Measurements from ENCODE around the gene KLK6.
A peak's percentile ranks its signal among the peaks of the same experiment; 100 is the strongest.

Gene KLK6

GRCh38 chr19:50969413-50969760 lies at the start of gene KLK6:
TSS of gene KLK6 (minus strand) at chr19:50969591. CDS start at chr19:50968104, 1,487 bp downstream.
- DNase-seq (ENCODE audit: low read depth in 1 of 2, low spot score in 1 of 2) = no peak

GRCh38 chr19:51018745-51019543 lies 49.6 kb upstream of the KLK6 start:
- DNase-seq (ENCODE audit: low read depth in 1 of 2, low spot score in 1 of 2) = no peak

- DNase-seq (ENCODE audit: low read depth in 1 of 2, low spot score in 1 of 2) = peak in 1 of 2 donors; percentile 8
These were observed 47.6 kb upstream of the KLK6 start for GRCh38 chr19:51016798-51017683.

- no peak for DNase-seq (ENCODE audit: low read depth in 1 of 2, low spot score in 1 of 2)
These were observed 46.4 kb upstream of the KLK6 start for GRCh38 chr19:51015691-51016267.

GRCh38 chr19:51014242-51014641 lies 44.9 kb upstream of the KLK6 start:
- no peak for DNase-seq (ENCODE audit: low read depth in 1 of 2, low spot score in 1 of 2)

DNA sequence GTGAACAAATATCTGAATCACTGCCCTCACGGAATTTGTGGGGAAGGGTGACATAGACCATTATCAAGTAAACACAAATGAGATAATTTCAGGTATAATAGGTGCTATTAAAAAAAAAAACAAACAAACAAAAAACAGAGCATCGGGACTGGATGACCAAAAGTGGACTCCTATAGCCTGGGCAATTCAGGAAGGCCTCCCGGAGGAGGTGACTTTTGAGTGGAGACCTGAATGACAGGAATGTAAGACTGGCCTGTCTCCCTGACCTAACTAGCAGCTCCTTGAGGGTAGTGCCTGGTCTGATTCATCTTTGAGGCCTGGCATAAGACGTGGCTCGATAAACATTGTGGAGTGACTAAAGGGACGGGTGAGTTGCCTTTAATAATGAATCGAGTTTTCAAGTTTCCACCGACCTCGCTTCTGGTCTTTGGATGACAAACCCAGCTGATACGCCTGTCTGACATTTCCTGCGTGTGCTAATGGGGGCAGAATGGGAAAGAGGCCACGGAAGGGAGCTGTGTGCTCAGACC lies 43.3 kb upstream of the KLK6 start:
- DNase-seq (ENCODE audit: low read depth in 1 of 2, low spot score in 1 of 2) = no peak

GRCh38 chr19:51010066-51010795 lies 40.8 kb upstream of the KLK6 start:
- no peak for DNase-seq (ENCODE audit: low read depth in 1 of 2, low spot score in 1 of 2)

DNA sequence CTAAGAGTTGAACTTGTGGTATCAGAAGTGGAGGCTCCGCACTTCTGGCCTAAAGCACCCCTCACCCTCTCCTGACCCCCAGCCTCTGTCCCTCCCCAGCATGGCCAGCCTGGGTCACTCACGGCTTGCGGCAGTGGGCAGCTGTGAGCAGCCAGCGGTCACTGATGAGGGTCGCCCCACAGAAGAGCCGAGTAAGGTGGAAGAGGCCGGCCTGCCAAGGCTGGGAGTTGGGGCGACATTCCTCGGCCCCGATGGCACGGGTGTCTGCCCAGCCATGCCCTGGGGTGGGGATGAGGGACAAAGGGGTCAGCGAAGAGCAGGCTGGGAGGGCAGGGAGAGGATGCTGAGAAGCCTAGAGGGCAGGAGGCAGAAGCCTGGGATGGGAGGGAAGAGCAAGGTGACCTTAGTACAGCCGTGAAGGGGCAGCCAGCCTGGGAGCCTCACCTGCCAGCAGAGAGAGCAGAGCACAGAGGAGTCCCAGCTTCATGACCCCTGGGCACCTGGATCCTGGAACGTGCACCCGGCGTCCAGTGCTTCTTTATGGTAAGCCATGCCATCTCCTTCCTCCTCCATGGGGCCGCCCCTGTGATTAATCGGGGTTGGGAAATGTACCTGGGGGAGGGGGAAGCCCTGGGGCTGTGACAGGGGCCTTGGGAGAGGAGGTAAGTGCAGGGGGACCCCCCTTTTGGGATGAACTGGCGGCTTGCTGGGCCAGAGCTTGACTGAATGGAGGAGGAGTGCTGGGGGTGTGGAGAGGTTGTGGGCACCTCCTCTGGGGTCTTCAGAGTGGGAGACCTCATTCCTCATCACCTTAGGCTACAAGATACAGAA lies 39.9 kb upstream of the KLK6 start:
- no peak for DNase-seq (ENCODE audit: low read depth in 1 of 2, low spot score in 1 of 2)

DNA sequence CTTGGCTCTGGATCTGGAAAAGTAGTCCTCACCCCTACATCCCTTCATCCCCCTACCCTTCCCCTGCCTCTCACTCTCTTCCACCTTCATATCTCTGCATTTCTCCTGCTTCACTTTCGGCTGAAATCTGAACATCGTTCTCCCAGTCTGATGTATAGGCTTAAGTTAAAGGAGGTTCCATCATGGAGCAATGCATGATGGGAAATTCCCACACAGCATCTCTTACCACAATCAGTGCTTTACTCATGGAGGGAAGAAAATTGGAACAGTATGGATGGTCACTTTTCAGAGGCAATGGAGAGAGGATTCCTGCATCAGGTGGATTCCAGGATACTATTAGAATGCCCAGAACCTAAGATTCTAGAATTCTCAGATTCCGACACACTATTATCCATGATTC lies 38.1 kb upstream of the KLK6 start:
- DNase-seq (ENCODE audit: low read depth in 1 of 2, low spot score in 1 of 2) = no peak

DNA sequence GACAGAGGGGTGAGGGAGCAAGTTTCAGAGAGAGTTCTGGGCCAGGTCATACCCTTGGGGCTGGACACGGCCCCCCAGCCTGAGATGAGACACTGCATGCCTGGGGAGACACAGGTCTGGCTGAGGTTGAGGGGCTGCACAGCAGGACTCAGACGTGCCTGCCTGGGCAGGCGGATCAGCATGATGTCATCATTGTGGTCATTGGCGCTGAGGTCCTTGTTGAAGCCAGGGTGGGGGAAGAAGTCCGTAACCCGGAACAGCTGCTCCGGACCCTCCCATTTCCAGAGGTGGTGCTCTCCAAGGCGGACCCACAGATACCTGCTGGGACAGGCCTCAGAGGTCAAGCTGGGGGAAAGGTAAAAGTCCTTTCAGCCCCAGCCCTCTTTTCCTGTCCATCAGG lies 37.0 kb upstream of the KLK6 start:
- DNase-seq (ENCODE audit: low read depth in 1 of 2, low spot score in 1 of 2) = no peak

GRCh38 chr19:51005248-51005647 lies 35.9 kb upstream of the KLK6 start:
- DNase-seq (ENCODE audit: low read depth in 1 of 2, low spot score in 1 of 2) = no peak

DNA sequence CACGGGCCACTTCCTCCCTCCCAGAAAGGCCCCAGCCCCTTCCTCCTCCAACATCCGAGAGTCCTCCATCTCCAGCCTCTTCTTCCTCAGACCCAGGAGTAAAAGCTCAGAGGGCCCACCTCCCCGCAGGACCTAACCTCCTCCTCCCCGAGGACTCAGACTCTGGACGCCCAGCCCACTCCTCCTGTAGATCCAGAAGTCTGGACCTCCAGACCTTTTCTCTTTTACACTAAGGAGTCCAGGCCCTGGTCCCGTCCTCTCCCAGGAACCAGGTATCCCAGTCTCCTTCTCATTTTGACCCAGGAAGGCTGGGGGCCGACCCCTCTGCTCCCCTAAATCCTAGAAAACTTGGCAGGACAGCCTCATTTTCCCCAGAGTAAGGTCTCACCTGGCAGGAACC lies 33.9 kb upstream of the KLK6 start:
- DNase-seq (ENCODE audit: low read depth in 1 of 2, low spot score in 1 of 2) = no peak

DNA sequence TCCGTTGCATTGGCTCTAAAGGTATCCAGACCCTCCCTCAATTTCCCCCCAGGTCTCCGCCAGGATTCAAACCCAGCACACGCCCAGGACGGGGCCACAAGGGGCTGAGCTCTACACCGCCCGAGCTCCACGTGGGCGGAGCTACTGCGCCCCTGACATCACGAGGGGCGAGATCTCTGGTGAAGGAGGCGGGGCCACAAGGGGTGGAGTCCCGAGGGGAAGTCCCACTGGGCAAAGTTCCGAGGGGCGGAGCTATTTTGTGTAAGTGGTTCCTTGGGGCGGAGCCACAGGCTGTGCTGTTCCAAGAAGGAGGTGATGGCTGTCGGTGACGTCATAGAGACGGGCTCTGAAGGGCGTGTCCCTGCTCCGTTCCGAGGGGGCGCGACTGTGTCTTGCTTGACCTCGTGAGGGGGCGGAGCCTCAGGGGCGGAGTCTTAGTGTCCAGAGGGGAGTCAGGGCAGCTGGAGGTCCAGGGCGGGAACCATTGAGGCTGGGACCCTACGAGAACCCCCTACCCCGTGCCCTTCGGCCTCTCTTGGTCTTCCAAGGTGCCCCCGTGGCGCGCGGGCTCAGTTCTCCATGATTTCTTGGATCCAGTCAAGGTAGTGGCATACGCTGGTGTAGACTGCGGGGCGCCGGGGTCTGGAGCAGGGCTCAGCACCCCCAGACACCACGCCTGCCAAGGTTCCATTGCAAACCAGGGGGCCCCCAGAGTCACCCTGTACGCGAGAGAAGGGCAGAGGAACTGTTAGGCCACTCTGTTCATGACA lies 33.3 kb upstream of the KLK6 start:
- no peak for DNase-seq (ENCODE audit: low read depth in 1 of 2, low spot score in 1 of 2)

DNA sequence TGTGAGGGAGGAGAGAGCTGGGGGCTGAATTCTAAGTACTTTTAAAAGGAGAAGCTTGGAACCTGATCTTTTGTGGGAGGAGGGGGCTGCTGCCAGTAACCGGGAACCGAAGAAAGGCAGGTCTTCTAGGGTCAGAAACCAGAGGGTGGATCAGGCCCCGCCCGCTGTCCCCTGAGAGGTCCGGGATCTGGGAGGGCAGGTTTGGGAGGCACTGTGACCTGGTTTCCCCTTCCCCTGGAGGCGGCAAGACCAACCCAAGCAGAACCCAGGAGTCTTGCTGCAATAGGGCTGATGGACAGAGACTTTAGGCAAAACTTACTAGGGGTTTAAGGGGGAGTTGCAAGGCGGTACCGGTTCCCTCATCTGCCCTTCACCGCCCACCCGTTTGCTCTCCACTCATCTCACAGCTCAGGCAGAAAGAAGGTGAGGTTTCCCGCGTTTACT lies 32.7 kb upstream of the KLK6 start:
- no peak for DNase-seq (ENCODE audit: low read depth in 1 of 2, low spot score in 1 of 2)

DNA sequence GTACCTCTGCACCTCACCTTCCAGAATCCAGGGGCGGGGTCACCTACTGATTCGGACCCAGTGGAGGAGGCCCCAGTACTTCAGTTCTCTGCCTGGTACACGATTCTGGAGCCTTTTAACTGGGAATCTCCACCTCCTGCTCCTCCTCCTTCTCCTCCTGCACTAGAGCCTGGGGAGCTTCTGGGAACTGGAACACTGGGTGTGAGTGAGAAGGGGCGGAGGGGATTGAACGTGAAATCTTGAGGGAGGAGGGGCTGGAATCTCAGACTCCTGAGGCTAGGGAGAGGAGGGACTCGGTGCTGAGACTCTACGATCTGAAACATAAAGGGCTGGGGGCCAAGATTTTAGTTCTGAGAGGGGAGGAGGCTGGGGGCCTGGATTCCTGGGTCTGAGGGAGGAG lies 32.1 kb upstream of the KLK6 start, which contains the start of gene KLK8:
TSS of gene KLK8 (minus strand) at position 90 of the 400 bp plus-strand sequence. CDS start 437 bp downstream, outside the sequence.
- no peak for DNase-seq (ENCODE audit: low read depth in 1 of 2, low spot score in 1 of 2)

GRCh38 chr19:51000981-51001380 lies 31.6 kb upstream of the KLK6 start:
- DNase-seq (ENCODE audit: low read depth in 1 of 2, low spot score in 1 of 2) = no peak

- DNase-seq (ENCODE audit: low read depth in 1 of 2, low spot score in 1 of 2) = no peak
These were observed 31.0 kb upstream of the KLK6 start for GRCh38 chr19:51000426-51000825.

- no peak for DNase-seq (ENCODE audit: low read depth in 1 of 2, low spot score in 1 of 2)
These were observed 29.3 kb upstream of the KLK6 start for GRCh38 chr19:50998686-50999085.

DNA sequence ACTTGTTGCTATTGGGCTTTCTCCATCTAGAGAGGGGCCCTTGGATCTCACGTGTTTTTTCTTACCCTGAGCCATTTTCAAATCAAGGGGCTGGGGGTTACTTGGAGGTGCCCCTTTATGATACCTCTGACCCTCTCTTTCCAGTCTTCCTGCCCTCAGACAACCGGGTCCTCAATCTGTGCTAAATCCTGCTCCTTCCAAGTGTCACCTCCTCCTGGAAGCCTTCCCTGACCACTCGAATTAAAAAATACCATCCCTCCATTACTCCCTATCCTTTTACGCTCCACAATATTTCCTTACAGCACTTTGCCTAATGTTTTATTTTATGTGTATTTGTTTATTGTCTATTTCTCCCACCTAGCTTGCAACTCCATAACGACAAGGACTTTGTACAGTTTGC lies 28.7 kb upstream of the KLK6 start:
- DNase-seq (ENCODE audit: low read depth in 1 of 2, low spot score in 1 of 2) = no peak
